ENCODE measurements around the gene BHLHE23.

The BHLHE23 gene

DNA sequence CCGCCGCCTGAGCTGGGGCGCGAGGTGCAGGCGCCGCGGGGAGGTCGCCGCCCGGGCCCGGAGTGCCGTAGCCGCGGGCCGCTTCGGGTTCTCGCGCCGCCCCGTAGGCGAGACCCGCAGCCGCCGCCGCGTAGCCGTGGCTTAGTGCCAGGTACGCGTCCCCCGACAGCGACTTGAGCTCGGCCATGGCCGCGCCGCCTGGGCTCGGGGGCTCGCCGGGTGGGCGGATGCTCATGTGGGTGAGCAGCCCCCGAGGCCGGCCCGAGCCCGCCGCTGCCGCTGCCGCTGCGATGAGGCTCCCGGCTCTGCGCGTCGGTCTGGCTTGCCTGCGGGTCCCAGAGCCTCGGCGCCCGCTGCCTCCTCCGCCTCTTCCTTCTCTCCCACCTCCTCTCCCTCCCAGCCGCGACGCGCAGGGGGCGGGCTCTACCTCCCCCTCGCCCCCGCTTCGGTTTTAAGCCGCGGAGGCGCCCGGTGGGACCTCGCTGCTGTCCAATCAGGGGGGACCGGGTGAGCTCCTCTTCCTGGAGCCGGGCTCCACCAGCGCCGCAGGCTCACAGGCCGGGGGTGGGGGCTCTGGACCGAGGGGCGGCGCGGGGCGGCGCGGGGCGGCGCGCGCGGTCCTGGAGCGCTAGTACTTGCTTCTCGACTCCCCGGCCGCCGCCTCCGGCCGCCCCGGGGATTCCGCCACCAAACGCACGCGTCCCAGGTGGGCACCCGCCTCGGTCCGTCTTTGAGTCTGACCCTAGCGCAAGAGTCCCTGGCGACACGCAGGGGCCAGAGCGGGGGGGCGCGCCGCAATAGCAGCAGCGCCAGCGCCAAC is at the start of gene BHLHE23:
Gene BHLHE23 (minus strand): TSS at position 425 of the 820 bp plus-strand sequence. CDS start 190 bp downstream, at position 235.
- ATAC-seq (no peak), DNase-seq (ENCODE audit: low spot score in 2 of 2) (peak in 1 of 2 donors; percentile 55)
- Mint-ChIP-seq H3K36me3 (peaks cover 9% of the 10 kb centered on the region), H3K27ac (no peak within 1 kb of the TSS), H3K4me1 (peaks cover 31% of the 10 kb centered on the region), H3K4me3 (peak within 1 kb of the TSS; percentile 75), H3K9me3 (no peaks in the 10 kb centered on the region)

DNA sequence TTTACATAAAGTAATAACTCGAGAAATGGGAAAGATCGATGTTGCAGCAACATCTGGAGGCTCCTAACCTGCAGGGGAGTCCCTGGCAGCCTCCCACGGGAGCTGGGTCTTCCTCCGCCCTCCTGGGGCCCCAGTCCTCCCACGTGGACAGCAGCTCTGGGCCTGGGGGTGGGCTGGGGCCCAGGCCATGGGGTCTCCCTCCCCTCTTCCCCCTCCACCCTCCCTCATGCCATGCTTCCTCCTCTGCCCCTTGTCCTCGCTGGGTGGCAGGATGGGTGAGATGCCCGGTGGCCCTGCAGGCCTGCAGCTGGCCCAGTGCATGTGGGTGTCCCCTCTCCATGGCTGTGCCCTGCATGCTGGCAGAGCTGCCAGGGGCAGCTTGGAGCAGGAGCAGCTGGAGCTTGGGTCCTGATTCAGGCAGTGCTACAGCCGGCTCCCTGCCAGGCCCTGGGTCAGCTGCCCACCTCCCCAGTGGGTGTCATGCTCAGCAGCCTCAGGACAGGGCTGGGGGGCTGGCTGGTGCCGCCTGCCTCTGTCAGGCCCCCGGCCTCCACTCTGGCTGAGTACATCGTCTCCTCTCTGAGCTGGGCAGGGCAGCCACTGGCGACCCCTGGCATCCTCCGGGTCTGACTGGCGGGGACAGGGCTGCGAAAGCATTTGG is 48.9 kb upstream of the BHLHE23 start:
- H3K4me1 Mint-ChIP-seq: no peaks in the 10 kb centered on the region
- ATAC-seq (no peak), DNase-seq (ENCODE audit: low spot score in 2 of 2) (no peak)
- no peaks in the 10 kb centered on the region for H3K36me3 Mint-ChIP-seq
- H3K4me3 Mint-ChIP-seq: no peak overlapping the region
- H3K27ac Mint-ChIP-seq: no peak overlapping the region
- H3K9me3 Mint-ChIP-seq: no peaks in the 10 kb centered on the region

DNA sequence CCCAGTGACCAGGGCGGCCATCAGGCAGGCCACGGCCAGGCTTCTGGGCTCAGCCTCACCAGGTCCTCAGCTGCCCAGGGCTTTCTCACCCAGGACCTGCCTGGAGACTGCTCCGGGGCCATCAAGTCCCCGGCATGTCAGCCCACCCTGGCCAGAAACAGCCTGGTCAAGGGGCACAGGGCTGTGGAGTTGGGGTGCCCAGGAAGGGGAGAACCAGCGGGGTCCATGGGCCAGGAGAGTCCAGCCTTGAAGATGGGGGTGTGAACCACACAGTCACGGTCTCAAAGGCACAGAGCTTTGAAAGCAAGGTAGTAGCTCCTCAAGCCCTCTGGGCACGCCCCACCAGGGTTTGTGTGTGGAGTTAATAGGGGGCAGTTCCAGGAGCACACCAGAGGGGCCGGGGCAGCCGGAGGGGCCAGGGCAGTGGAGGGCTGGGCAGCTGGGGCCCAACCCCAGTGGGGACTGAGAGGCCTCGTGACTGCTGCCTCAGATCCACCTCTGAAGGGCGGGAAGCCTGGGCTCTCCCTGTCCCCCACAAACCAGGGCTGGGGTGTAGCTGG is 48.0 kb upstream of the BHLHE23 start:
- DNase-seq (ENCODE audit: low spot score in 2 of 2) (no peak), ATAC-seq (no peak)
- Mint-ChIP-seq H3K4me1 (no peaks in the 10 kb centered on the region), H3K27ac (no peak overlapping the region), H3K4me3 (no peak overlapping the region), H3K9me3 (no peaks in the 10 kb centered on the region), H3K36me3 (no peaks in the 10 kb centered on the region)

DNA sequence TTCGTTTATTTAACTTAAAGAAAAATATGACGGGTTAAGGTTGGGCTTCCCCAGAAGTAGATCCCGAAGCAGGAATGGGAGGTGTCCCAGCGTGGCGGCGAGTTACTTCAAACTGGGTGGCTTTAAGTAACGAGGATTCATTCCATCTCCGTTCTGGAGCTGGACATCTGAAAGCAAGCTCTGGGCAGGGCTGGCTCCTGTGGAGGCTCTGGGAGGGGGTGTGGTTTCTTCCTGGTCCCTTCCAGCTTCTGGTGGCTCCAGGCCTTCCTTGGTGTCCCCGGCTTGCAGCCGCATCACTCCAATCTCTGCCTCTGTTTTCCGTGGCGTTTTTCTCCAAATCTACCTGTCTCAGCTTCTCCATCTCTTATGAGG is 47.3 kb upstream of the BHLHE23 start:
- Mint-ChIP-seq H3K4me1 (no peaks in the 10 kb centered on the region), H3K27ac (no peak overlapping the region), H3K4me3 (no peak overlapping the region), H3K36me3 (peaks cover 4% of the 10 kb centered on the region), H3K9me3 (no peaks in the 10 kb centered on the region)
- DNase-seq (ENCODE audit: low spot score in 2 of 2) (no peak), ATAC-seq (no peak)

DNA sequence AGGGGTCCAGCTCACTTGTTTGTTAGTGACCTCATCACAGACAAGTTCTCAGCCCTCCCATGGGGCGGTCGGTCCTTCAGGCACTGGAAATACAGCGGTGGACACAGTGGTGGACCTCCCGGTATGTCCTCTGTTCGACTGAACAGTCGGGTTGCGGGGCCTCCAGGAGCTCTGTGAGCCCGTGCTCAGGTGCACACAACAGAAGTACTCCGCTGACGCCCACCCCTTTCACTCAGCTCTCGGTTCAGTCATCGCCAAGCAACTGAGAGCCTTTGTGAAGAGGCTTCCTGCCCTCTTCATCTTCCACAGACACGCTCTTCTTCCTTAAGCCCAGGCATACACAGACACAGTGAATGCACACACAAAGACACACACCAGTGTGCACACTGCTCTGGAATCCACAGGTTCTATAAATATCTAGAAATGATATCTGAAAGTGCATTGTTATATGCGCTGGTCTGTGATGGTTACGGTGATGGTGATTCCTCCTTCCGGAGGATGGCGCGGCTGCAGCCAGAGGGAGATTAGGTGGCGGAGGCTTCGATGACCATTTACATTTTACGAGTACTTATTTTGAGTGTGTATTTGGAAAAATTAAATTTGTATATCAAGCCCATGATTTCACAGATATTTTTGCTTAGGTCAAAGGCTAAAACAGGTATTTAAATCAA is 46.8 kb upstream of the BHLHE23 start:
- Mint-ChIP-seq H3K4me3 (no peak overlapping the region), H3K9me3 (no peaks in the 10 kb centered on the region), H3K27ac (no peak overlapping the region), H3K36me3 (peaks cover 6% of the 10 kb centered on the region), H3K4me1 (no peaks in the 10 kb centered on the region)
- ATAC-seq (no peak), DNase-seq (ENCODE audit: low spot score in 2 of 2) (no peak)

DNA sequence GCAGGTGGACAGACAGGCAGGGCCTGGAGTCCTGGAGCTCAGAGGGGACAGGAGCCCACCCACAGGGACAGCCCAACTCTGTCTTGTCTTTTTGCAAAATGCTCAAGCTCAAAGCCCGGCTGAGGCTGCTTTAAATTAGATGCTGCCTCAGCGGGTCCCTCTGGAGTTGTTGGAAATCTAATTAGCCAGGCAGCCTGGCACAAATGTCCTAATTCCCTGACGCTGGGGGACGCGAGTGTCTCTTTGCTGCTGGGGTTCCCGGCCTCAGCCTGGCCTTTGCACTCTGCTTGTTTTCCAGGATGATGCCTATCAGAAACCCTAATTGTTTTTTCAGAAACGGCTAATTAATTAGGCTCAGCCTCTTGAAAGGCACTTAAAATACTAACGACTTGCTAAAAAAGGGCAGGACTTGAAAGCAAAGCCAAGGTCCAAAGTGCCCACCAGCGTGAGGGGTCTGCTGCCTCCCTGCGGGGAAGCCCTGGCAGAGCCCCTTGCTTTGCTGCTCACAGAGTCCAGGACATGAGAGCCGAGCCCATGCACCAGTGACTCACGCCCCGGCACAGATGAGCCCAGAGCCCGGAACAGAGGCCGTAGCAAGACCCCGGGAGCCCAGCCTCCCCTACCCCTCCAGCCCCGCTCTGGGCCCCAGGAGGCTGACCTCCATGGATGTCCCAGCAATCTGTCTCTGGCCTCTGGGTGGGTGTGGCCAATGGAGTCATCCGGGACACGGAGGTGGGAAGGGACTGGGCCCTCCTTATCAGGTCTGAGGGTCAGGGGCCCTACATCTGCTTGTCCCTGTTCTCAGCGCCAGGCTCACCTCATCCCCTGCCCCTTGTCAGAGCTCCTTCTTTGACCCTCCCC is 46.0 kb upstream of the BHLHE23 start:
- H3K4me3 Mint-ChIP-seq: no peak overlapping the region
- no peak for ATAC-seq

DNA sequence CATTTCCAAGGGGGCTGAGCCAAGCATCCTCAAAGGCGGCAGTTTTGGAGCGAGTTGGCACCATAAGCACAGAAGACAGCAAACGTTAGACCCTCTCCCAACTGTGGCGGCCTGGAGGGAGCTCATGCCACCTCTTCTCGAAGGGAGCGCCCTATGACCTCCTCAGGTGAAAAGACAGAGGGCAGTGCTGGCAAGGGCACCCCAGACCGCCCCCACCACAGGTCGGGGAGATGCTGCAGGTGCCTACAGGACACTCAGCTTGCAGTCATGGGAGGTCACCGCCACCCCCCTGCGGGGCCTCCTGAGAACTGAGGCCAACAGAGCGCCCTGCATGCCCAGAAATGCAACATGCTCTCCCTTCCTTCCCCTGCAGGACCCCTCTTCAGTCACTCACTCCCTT is 45.1 kb upstream of the BHLHE23 start:
- H3K9me3 Mint-ChIP-seq: no peaks in the 10 kb centered on the region

More for the DNA sequence above, 46.0 kb upstream of the BHLHE23 start:
- Mint-ChIP-seq H3K36me3 (peaks cover 6% of the 10 kb centered on the region), H3K4me1 (no peaks in the 10 kb centered on the region), H3K27ac (no peak overlapping the region), H3K9me3 (no peaks in the 10 kb centered on the region)
- no peak for DNase-seq (ENCODE audit: low spot score in 2 of 2)

DNA sequence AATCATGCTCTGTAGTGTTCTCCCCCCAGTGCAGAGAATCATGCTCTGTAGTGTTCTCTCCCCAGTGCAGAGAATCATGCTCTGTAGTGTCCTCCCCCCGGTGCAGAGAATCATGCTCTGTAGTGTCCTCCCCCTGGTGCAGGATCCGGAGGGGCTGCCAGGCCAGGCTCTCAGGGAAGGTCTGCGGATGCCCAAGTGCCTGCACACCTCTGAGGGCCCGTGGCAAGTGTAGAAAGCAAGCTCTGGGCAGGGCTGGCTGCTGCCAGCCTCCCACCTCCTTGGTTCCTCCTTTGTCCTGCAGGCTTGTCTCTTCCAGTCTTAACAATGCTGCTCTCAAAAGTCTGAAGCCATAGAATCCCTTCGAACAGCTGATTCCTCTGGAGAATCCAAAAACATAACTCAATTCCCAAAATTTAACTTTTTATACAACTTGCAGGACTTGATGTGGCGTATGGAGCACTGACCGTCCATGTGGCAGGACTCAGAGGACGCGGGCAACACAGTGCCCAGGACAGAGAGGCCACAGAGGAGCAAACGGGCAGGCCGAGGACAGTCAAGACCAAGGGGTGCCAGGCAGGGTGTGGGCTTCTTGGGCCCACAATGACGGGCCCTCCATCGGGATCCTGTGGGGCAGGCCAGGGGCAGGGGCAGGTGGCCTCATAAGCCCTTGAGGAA is 44.6 kb upstream of the BHLHE23 start:
- no peak for ATAC-seq
- Mint-ChIP-seq H3K4me1 (no peaks in the 10 kb centered on the region), H3K4me3 (no peak overlapping the region), H3K27ac (no peak overlapping the region), H3K9me3 (no peaks in the 10 kb centered on the region), H3K36me3 (peaks cover 6% of the 10 kb centered on the region)
- no peak for DNase-seq (ENCODE audit: low spot score in 2 of 2)

More for the DNA sequence above, 45.1 kb upstream of the BHLHE23 start:
- Mint-ChIP-seq H3K36me3 (peaks cover 6% of the 10 kb centered on the region), H3K4me3 (no peak overlapping the region), H3K27ac (no peak overlapping the region), H3K4me1 (no peaks in the 10 kb centered on the region)
- DNase-seq (ENCODE audit: low spot score in 2 of 2) (no peak), ATAC-seq (no peak)

DNA sequence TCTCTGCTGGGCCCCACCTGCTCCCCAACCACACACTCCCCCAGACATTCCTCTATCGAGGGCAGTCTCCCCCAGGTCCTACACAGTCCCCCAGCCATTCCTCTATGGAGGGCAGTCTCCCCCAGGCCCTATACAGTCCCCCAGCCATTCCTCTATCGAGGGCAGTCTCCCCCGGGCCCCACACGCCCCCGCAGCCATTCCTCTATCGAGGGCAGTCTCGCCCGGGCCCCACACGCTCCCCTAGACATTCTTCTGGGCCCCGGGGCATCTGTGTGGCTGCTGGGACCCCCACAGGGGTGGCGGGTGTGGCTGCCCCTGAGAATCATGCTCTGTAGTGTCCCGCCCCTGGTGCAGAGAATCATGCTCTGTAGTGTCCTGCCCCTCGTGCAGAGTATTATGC is 43.6 kb upstream of the BHLHE23 start:
- Mint-ChIP-seq H3K36me3 (peaks cover 6% of the 10 kb centered on the region), H3K9me3 (no peaks in the 10 kb centered on the region), H3K4me3 (no peak overlapping the region), H3K4me1 (no peaks in the 10 kb centered on the region), H3K27ac (no peak overlapping the region)
- ATAC-seq: no peak
- DNase-seq (ENCODE audit: low spot score in 2 of 2): no peak

DNA sequence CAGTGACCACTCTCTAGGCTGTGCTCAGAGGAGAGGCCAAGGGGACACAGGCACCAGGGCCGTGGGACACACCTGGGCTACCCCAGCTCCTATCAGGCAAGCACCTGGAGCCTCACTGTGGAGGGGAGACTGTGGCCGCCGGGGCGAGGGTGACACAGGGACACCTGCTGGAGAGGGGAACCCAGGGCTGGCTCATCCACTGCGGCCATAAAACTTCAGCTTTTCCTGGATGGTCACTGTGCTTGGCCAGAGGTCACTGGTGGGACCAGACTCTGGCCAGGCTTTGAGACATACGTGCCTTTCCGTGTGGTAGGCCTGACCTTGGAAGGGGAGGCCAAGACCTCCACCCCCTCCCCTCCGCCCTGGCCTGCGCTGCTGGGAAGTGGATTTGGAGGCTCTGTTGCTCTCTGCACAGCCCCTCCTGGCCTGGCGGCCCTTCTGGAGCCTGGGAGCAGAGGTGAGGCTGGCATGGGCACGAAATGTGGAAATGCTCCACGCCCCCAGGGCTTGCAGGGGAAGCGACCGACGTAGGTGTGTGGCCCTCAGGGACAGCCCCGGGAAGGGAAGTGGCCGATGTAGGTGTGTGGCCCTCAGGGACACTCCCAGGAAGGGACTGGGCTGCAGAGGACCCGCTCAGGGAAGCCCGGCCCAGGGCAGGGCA is 42.9 kb upstream of the BHLHE23 start:
- Mint-ChIP-seq H3K27ac (peak overlapping the region; percentile 45), H3K4me1 (no peaks in the 10 kb centered on the region), H3K9me3 (no peaks in the 10 kb centered on the region), H3K36me3 (peaks cover 6% of the 10 kb centered on the region), H3K4me3 (no peak overlapping the region)
- ATAC-seq: no peak
- DNase-seq (ENCODE audit: low spot score in 2 of 2): no peak

DNA sequence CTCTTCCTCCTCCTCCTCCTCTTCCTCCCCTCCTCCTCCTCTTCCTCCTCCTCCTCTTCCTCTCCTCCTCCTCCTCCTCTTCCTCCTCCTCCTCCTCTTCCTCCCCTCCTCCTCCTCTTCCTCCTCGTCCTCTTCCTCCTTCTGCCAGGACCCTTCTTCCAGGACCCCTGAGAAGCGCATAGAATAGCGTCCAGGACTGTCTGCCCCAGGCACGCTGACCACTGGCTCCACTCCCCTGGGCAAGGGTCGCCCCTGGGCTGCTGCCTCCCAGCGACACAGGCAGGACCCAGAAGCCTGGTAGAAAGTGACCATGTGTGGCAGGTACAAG is 42.4 kb upstream of the BHLHE23 start:
- peak overlapping the region; percentile 45 for H3K27ac Mint-ChIP-seq
- H3K4me1 Mint-ChIP-seq: no peaks in the 10 kb centered on the region
- DNase-seq (ENCODE audit: low spot score in 2 of 2): no peak
- no peaks in the 10 kb centered on the region for H3K9me3 Mint-ChIP-seq
- no peak overlapping the region for H3K4me3 Mint-ChIP-seq
- peaks cover 6% of the 10 kb centered on the region for H3K36me3 Mint-ChIP-seq
- no peak for ATAC-seq

DNA sequence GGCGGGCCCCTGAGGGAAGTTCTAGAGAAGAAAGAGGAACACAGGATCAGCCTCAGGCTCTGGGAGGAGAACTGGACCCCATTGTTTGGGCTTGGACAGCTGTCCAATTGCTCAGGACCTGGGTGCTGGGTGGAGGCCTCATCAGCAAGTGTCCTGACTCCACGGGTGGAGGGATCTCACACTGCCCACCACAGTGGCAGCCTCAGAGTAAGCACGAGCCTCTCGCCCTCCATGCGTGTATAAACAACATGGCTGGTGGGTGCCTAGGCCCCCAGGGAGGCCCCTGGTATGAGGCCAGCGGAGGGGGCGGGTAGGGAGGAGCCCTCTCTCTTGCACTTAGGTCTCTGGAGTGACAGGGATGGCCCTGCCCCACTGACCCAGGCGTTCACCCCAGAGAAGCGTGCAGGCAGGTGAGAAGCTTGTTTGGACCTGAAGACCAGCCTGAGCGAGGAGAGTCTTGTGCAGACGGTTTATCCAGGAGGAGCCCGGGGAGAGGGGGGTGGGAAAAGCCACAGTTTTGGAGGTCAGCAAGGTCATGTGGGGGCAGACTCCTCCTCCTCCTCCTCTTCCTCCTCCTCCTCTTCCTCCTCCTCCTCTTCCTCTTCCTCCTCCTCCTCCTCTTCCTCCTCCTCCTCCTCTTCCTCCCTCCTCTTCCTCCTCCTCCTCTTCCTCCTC is 41.9 kb upstream of the BHLHE23 start:
- ATAC-seq (peak; percentile 41), DNase-seq (ENCODE audit: low spot score in 2 of 2) (no peak)
- no peak overlapping the region for H3K4me3 Mint-ChIP-seq
- no peaks in the 10 kb centered on the region for H3K4me1 Mint-ChIP-seq
- H3K27ac Mint-ChIP-seq: peak overlapping the region; percentile 45
- peaks cover 6% of the 10 kb centered on the region for H3K36me3 Mint-ChIP-seq
- no peaks in the 10 kb centered on the region for H3K9me3 Mint-ChIP-seq

DNA sequence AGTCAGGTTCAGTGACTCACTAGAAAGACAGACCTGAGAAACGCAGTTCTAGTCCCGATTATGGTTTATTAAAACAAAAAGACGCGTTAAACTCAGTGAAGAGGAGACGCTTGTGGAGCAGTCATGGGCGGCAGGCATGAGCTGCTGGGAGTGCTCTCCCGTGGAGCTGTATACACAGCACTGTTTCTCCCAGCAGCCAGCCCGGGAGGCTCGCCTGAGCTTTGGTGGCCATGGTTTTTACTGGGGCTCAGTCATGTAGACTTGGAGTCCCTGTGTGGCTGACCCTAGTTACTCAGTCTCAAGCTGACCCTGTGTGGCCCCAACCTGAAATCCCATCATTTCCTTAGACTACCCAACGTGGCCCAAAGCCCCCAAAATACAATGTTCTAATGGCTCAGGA is 41.2 kb upstream of the BHLHE23 start:
- Mint-ChIP-seq H3K36me3 (peaks cover 6% of the 10 kb centered on the region), H3K4me3 (no peak overlapping the region), H3K9me3 (no peaks in the 10 kb centered on the region), H3K4me1 (no peaks in the 10 kb centered on the region), H3K27ac (no peak overlapping the region)
- ATAC-seq (no peak), DNase-seq (ENCODE audit: low spot score in 2 of 2) (no peak)

DNA sequence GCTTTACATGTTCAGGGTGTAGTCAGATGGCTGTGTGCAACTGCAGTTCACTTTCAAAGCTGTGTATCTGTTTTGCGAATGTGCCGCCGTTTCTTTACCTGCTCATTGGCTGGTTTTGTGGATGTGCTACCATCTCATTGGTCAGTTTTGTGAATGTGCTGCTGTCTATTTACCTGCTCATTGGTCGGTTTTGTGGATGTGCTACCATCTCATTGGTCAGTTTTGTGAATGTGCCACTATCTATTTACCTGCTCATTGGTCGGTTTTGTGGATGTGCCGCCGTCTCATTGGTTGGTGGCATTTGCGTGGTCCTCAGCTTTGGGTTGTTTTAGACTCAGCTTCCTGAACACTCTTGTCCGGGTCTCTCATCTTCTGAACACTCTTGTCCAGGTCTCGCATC is 40.5 kb upstream of the BHLHE23 start:
- no peaks in the 10 kb centered on the region for H3K9me3 Mint-ChIP-seq
- H3K4me1 Mint-ChIP-seq: no peaks in the 10 kb centered on the region
- DNase-seq (ENCODE audit: low spot score in 2 of 2) (no peak), ATAC-seq (no peak)
- H3K4me3 Mint-ChIP-seq: no peak overlapping the region
- peaks cover 6% of the 10 kb centered on the region for H3K36me3 Mint-ChIP-seq
- no peak overlapping the region for H3K27ac Mint-ChIP-seq

All from stimulated activated effector memory CD8-positive, alpha-beta T cell treated with anti-CD3 and anti-CD28 coated beads, Interleukin-12 subunit alpha, Interleukin-12 subunit beta, amount 100 ng/mL, for 72 hours (primary cell).